ENCODE results near the gene XXYLT1.
"Not testable (repeated sequence)": the region's sequence is repeated elsewhere in the genome, so short reads cannot be mapped to it uniquely, and the experiment has no call there.

DNA sequence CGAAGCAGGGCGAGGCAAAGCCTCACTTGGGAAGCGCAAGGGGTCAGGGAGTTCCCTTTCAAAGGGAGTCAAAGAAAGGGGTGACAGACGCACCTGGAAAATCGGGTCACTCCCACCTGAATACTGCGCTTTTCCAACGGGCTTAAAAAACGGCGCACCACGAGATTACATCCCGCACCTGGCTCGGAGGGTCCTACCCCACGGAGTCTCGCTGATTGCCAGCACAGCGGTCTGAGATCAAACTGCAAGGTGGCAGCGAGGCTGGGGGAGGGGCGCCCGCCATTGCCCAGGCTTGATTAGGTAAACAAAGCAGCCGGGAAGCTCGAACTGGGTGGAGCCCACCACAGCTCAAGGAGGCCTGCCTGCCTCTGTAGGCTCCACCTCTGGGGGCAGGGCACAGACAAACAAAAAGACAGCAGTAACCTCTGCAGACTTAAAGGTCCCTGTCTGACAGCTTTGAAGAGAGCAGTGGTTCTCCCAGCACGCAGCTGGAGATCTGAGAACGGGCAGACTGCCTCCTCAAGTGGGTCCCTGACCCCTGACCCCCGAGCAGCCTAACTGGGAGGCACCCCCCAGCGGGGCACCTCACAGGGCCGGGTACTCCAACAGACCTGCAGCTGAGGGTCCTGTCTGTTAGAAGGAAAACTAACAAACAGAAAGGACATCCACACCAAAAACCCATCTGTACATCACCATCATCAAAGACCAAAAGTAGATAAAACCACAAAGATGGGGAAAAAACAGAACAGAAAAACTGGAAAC lies 182.9 kb downstream of the XXYLT1 start:
- TF ChIP-seq, protein P1, sequence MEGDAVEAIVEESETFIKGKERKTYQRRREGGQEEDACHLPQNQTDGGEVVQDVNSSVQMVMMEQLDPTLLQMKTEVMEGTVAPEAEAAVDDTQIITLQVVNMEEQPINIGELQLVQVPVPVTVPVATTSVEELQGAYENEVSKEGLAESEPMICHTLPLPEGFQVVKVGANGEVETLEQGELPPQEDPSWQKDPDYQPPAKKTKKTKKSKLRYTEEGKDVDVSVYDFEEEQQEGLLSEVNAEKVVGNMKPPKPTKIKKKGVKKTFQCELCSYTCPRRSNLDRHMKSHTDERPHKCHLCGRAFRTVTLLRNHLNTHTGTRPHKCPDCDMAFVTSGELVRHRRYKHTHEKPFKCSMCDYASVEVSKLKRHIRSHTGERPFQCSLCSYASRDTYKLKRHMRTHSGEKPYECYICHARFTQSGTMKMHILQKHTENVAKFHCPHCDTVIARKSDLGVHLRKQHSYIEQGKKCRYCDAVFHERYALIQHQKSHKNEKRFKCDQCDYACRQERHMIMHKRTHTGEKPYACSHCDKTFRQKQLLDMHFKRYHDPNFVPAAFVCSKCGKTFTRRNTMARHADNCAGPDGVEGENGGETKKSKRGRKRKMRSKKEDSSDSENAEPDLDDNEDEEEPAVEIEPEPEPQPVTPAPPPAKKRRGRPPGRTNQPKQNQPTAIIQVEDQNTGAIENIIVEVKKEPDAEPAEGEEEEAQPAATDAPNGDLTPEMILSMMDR (conservative IDR thresholded peaks at IDR 0.05; ENCODE audit: low read depth, low read length), result not testable (repeated sequence)
- not testable (repeated sequence) for TF ChIP-seq SMC3 (IDR thresholded peaks at IDR 0.05; ENCODE audit: low read depth, low read length); POLR2A (IDR thresholded peaks at IDR 0.05; ENCODE audit: low read depth, low read length); RAD21 (IDR thresholded peaks at IDR 0.05; ENCODE audit: low read length); FOS (IDR thresholded peaks at IDR 0.05; ENCODE audit: low read depth, low read length); CEBPB (IDR thresholded peaks at IDR 0.05; ENCODE audit: low read depth, low read length); RCOR1 (IDR thresholded peaks at IDR 0.05; ENCODE audit: insufficient replicate concordance, low read length); MXI1 (IDR thresholded peaks at IDR 0.05; ENCODE audit: borderline replicate concordance, low read depth, low read length); RFX5 (IDR thresholded peaks at IDR 0.05; ENCODE audit: low read depth, low read length); BHLHE40 (IDR thresholded peaks at IDR 0.05; ENCODE audit: low read depth, low read length); MAFK (IDR thresholded peaks at IDR 0.05; ENCODE audit: low read depth, low read length); MAZ (IDR thresholded peaks at IDR 0.05; ENCODE audit: borderline replicate concordance, low read depth, low read length)
- TF ChIP-seq, protein P2, sequence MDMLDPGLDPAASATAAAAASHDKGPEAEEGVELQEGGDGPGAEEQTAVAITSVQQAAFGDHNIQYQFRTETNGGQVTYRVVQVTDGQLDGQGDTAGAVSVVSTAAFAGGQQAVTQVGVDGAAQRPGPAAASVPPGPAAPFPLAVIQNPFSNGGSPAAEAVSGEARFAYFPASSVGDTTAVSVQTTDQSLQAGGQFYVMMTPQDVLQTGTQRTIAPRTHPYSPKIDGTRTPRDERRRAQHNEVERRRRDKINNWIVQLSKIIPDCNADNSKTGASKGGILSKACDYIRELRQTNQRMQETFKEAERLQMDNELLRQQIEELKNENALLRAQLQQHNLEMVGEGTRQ (IDR thresholded peaks at IDR 0.05; ENCODE audit: low read depth, low read length), result not testable (repeated sequence)
- TF ChIP-seq, protein P3, sequence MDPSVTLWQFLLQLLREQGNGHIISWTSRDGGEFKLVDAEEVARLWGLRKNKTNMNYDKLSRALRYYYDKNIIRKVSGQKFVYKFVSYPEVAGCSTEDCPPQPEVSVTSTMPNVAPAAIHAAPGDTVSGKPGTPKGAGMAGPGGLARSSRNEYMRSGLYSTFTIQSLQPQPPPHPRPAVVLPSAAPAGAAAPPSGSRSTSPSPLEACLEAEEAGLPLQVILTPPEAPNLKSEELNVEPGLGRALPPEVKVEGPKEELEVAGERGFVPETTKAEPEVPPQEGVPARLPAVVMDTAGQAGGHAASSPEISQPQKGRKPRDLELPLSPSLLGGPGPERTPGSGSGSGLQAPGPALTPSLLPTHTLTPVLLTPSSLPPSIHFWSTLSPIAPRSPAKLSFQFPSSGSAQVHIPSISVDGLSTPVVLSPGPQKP (IDR thresholded peaks at IDR 0.05; ENCODE audit: borderline replicate concordance, low read depth, low read length), result not testable (repeated sequence)

Data from IMR-90 (cell line).